ENCODE data around the gene PBX1. TPM values are rescaled to one million over a fixed set of nuclear protein-coding genes. Genes with fewer than 3 reads are reported as not detected.
A peak's percentile ranks its signal among the peaks of the same experiment; 100 is the strongest.

Gene PBX1
- total and polyA plus RNA-seq, 2 donors from 2014 or later = 14.9 to 91.5 TPM

DNA sequence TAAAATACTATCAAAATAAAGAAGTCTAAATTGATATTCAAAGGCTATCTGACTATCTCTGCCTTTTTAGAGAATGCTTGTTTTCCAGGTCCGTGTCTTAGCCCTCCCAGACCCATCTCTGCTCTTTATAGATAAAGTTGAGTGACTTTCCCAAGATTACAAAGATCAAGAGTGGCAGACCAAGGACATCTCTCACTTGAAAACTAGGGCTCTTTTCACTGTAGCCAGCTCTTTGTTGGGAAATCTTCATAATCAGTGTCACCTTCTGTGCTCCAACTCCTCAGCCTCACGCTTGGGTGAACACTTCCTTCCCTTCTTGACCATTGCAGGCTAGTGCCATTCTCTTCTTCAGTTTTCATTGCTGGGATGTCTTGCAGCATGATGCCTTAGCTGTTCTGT, 211.1 kb downstream of the PBX1 start:
- no peak for DNase-seq
- no peaks in the 10 kb centered on the region for H3K9me3 ChIP-seq (ENCODE audit: control insufficient read depth in 2 of 3, insufficient read depth in 1 of 3, low read length in 3 of 3)
- H3K4me1 ChIP-seq (ENCODE audit: control insufficient read depth in 2 of 3, insufficient read depth in 2 of 3, low read depth in 1 of 3, low read length in 3 of 3) = peaks cover 12 to 38% (median 24%) of the 10 kb centered on the region in 3 donors
- no peak overlapping the region for H3K27ac ChIP-seq (ENCODE audit: low read depth in 2 of 2, low read length in 2 of 2)
- H3K36me3 ChIP-seq (ENCODE audit: control insufficient read depth in 2 of 3, insufficient read depth in 3 of 3, low read length in 3 of 3) = no peaks in the 10 kb centered on the region
- intact Hi-C loops (cut with DNase I) = no loop called here
- no peak overlapping the region for H3K9ac ChIP-seq (ENCODE audit: low read length in 3 of 3)
- no peaks in the 10 kb centered on the region for H3K27me3 ChIP-seq (ENCODE audit: control insufficient read depth, insufficient read depth, low read length)
- TF ChIP-seq, protein P1, sequence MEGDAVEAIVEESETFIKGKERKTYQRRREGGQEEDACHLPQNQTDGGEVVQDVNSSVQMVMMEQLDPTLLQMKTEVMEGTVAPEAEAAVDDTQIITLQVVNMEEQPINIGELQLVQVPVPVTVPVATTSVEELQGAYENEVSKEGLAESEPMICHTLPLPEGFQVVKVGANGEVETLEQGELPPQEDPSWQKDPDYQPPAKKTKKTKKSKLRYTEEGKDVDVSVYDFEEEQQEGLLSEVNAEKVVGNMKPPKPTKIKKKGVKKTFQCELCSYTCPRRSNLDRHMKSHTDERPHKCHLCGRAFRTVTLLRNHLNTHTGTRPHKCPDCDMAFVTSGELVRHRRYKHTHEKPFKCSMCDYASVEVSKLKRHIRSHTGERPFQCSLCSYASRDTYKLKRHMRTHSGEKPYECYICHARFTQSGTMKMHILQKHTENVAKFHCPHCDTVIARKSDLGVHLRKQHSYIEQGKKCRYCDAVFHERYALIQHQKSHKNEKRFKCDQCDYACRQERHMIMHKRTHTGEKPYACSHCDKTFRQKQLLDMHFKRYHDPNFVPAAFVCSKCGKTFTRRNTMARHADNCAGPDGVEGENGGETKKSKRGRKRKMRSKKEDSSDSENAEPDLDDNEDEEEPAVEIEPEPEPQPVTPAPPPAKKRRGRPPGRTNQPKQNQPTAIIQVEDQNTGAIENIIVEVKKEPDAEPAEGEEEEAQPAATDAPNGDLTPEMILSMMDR (IDR thresholded peaks at IDR 0.05; ENCODE audit: borderline replicate concordance, extremely low read depth, insufficient read depth) = no peak
- no peak overlapping the region for H3K4me3 ChIP-seq (ENCODE audit: low read length in 3 of 3)
- no peak for FAIRE-seq

DNA sequence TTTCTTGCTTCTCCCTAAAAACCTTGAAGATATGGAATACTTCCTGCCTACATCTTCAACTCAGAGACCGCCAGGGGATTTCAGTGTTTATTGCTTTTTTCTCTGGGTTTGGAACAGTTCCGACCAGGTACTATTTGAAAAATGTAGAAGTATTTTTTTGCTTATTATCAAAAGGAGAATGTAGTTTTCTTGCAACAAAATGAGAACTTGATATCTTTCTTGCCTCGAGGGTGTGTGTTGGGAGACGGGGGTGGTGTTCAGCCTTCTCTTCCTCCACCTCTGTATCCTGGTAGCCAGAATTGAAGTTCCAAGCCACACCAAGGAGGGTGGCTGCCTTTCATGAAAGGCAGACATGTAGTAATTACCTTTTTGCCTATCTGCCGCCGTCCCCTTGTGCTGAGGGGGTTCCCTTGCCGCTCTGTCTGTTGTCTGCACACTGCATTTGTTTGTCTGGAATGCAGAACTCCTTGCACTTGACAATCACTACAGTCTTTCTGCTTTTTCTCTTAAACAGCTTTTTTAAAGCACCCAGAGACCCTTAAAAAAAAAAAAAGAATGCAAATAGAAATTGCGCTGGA, 212.1 kb downstream of the PBX1 start:
- Histone ChIP-seq H3K9me3 (ENCODE audit: control insufficient read depth in 2 of 3, insufficient read depth in 1 of 3, low read length in 3 of 3) (no peaks in the 10 kb centered on the region), H3K36me3 (ENCODE audit: control insufficient read depth in 2 of 3, insufficient read depth in 3 of 3, low read length in 3 of 3) (no peaks in the 10 kb centered on the region), H3K4me3 (ENCODE audit: low read length in 3 of 3) (no peak overlapping the region), H3K9ac (ENCODE audit: low read length in 3 of 3) (no peak overlapping the region), H3K27ac (ENCODE audit: low read depth in 2 of 2, low read length in 2 of 2) (no peak overlapping the region), H3K4me1 (ENCODE audit: control insufficient read depth in 2 of 3, insufficient read depth in 2 of 3, low read depth in 1 of 3, low read length in 3 of 3) (peaks cover 12 to 44% (median 26%) of the 10 kb centered on the region in 3 donors), H3K27me3 (ENCODE audit: control insufficient read depth, insufficient read depth, low read length) (no peaks in the 10 kb centered on the region)
- FAIRE-seq = no peak
- intact Hi-C loops (cut with DNase I) = no loop called here
- no peak for DNase-seq
- TF ChIP-seq, protein P1 (IDR thresholded peaks at IDR 0.05; ENCODE audit: borderline replicate concordance, extremely low read depth, insufficient read depth) = no peak

DNA sequence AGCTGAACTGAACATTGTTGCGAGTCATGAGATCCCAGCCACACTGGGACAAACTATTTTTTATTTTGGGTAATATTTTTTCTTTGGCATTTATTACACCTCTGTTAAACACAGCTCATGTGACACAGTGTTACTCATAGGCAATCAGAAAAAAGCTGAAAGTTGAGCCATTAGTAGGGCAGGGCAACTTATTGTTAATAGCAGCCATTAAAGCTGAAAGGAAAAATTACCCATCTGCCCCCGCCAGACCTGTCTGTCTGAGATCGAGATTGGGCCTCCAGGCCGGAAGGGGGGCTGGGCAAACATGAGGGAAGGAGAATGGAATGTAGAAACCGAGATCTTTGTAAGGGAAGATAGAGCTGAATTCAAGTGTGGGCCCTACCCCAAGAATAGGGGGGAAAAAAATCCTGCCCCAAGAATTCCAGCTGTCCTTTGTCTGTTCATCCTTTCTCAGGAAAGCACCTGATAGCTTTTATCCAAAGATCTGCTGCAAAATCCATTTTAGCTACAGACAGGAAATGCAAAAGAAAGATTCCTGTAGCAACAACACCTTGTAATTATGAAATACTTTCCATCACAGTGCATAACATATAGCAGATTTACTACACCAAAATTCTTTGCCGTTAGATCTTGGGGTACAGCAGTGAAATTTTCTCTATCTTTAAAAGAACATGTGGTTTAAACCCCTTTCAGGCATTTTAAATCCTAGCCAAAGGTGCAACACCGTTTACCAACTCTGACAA, 212.8 kb downstream of the PBX1 start:
- H3K4me1 ChIP-seq (ENCODE audit: control insufficient read depth in 2 of 3, insufficient read depth in 2 of 3, low read depth in 1 of 3, low read length in 3 of 3) = peaks cover 12 to 48% (median 26%) of the 10 kb centered on the region in 3 donors
- H3K36me3 ChIP-seq (ENCODE audit: control insufficient read depth in 2 of 3, insufficient read depth in 3 of 3, low read length in 3 of 3) = no peaks in the 10 kb centered on the region
- no peaks in the 10 kb centered on the region for H3K27me3 ChIP-seq (ENCODE audit: control insufficient read depth, insufficient read depth, low read length)
- no peaks in the 10 kb centered on the region for H3K9me3 ChIP-seq (ENCODE audit: control insufficient read depth in 2 of 3, insufficient read depth in 1 of 3, low read length in 3 of 3)
- no peak for FAIRE-seq
- H3K4me3 ChIP-seq (ENCODE audit: low read length in 3 of 3) = no peak overlapping the region
- H3K9ac ChIP-seq (ENCODE audit: low read length in 3 of 3) = no peak overlapping the region
- TF ChIP-seq, protein P1 (IDR thresholded peaks at IDR 0.05; ENCODE audit: borderline replicate concordance, extremely low read depth, insufficient read depth) = no peak
- peak in 4 of 5 donors; percentile 68 to 86 (median 78) for DNase-seq
- peak overlapping the region in 1 of 2 donors; percentile 45 for H3K27ac ChIP-seq (ENCODE audit: low read depth in 2 of 2, low read length in 2 of 2)
- intact Hi-C loops (cut with DNase I) = no loop called here

Measured in kidney (tissue), 14 donors.